SK-N-MC (cell line): ENCODE measurements around the gene ANKS1B.

Experiments
- EZH2 ChIP-seq: fragments of 200-600 bp; sonication (generic); IDR thresholded peaks from one replicate; pipeline ENCODE4 v1.6.1; 2017; ENCODE audit warnings: antibody characterized with exemption
- FOXP2 ChIP-seq: optimal IDR thresholded peaks from 2 replicates; pipeline ENCODE3; 2011; ENCODE audit warnings: mild to moderate bottlenecking, moderate library complexity; ENCODE audit not compliant: insufficient read depth; ENCODE audit errors: extremely low read length, control extremely low read depth
- POLR2AphosphoS5 ChIP-seq: IDR thresholded peaks from 2 replicates; pipeline ENCODE4 v1.6.1; 2012; ENCODE audit warnings: mild to moderate bottlenecking, low read depth, low read length, borderline replicate concordance

DNA sequence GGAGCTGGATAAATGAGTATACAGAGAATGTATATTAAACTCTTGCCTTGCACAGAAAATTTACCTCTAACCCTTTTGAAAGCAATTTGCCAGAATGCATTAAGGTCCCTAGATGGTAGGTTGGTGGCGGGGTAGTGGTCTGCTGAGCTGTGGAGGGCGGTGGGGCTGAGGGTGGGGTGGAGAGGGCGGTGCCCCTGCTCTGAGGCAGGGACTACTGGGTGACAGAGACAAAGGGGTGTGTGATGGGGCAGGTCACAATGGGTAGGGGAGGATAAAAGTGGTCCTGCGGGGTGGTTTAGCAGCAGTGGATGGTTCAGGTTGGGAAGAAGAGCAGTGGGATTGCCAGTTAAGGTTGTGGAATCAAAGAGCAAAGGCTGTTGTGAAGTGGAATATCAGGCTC is 337.3 kb downstream of the ANKS1B start, which contains the start of gene GARIN6:
- TF ChIP-seq POLR2AphosphoS5 (no peak), EZH2 (no peak), FOXP2 (no peak)
